ENCODE measurements around the gene FLNB. TPM values are rescaled to one million over a fixed set of nuclear protein-coding genes. Genes with fewer than 3 reads are reported as not detected.

FLNB gene
- total and polyA plus RNA-seq, 2 of the 13 experiments (the other 11 are each of a cell fraction or from before 2014, with no cell fraction given): 106 to 130 TPM

GRCh38 chr3:57974796-57975388 lies 33.3 kb upstream of the FLNB start (continued):
- peak; percentile 52 for TF ChIP-seq KAT8 (CRISPR knock-in tag; IDR thresholded peaks at IDR 0.05)
- TF ChIP-seq SKI (IDR thresholded peaks at IDR 0.05; ENCODE audit: partially characterized antibody): peak; percentile 90
- TF ChIP-seq ZNF790 (CRISPR knock-in tag; IDR thresholded peaks at IDR 0.05; ENCODE audit: borderline replicate concordance): no peak
- no peak for TF ChIP-seq ZFAT (CRISPR knock-in tag; conservative IDR thresholded peaks at IDR 0.05)
- TF ChIP-seq CBX2 (IDR thresholded peaks at IDR 0.05; ENCODE audit: low read depth, low read length): no peak
- no peak for TF ChIP-seq CBX2 (CRISPR knock-in tag; IDR thresholded peaks at IDR 0.05; ENCODE audit: low read depth)
- no peak for TF ChIP-seq BATF2 (CRISPR knock-in tag; IDR thresholded peaks at IDR 0.05)
- TF ChIP-seq KLF11 (CRISPR knock-in tag; IDR thresholded peaks at IDR 0.05): no peak
- TF ChIP-seq SKIL (CRISPR knock-in tag; IDR thresholded peaks at IDR 0.05; ENCODE audit: borderline replicate concordance): peak; percentile 94
- no peak for TF ChIP-seq ZNF546 (CRISPR knock-in tag; conservative IDR thresholded peaks at IDR 0.05)
- TF ChIP-seq ZNF354B (CRISPR knock-in tag; IDR thresholded peaks at IDR 0.05): no peak
- peak; percentile 87 for TF ChIP-seq SAP130 (CRISPR knock-in tag; IDR thresholded peaks at IDR 0.05; ENCODE audit: low read depth)
- TF ChIP-seq IRF2 (CRISPR knock-in tag; IDR thresholded peaks at IDR 0.05): peak; percentile 81
- TF ChIP-seq CHCHD3 (CRISPR knock-in tag; IDR thresholded peaks at IDR 0.05): no peak
- peak; percentile 41; the same call in 1 of the 2 replicates for TF ChIP-seq ATF2 (CRISPR knock-in tag; IDR thresholded peaks at IDR 0.05)
- TF ChIP-seq KLF12 (CRISPR knock-in tag; IDR thresholded peaks at IDR 0.05; ENCODE audit: borderline replicate concordance): no peak
- no peak for TF ChIP-seq THYN1 (CRISPR knock-in tag; IDR thresholded peaks at IDR 0.05; ENCODE audit: borderline replicate concordance, low read depth)
- no peak for TF ChIP-seq ZNF276 (CRISPR knock-in tag; IDR thresholded peaks at IDR 0.05; ENCODE audit: low read depth)
- no peak for TF ChIP-seq ZNF274 (CRISPR knock-in tag; IDR thresholded peaks at IDR 0.05)
- TF ChIP-seq MIXL1 (CRISPR knock-in tag; IDR thresholded peaks at IDR 0.05): peak; percentile 63; the same call in 1 of the 2 replicates
